Smooth muscle cell (in vitro differentiated cells): ENCODE results near the gene NNT. TPM values are rescaled to one million over a fixed set of nuclear protein-coding genes. Genes with fewer than 3 reads are reported as not detected.
"Not testable (repeated sequence)": the region's sequence is repeated elsewhere in the genome, so short reads cannot be mapped to it uniquely, and the experiment has no call there.

Experiments used
- DNase-seq: peaks from one replicate; lab custom pipeline; 2025; ENCODE audit not compliant: unreplicated experiment; lab: John Stamatoyannopoulos, UW
- H2AFZ ChIP-seq: fragments of 200-600 bp; sonication (generic); 2 replicates; pipeline ENCODE4 v1.6.0; 2016; ENCODE audit warnings: antibody characterized with exemption, low read depth, mild to moderate bottlenecking
- H3F3A ChIP-seq: fragments of 200-600 bp; sonication (generic); 2 replicates; pipeline ENCODE4 v1.6.0; 2017; ENCODE audit warnings: antibody characterized with exemption, low read depth
- H3K27ac ChIP-seq: fragments of 200-600 bp; sonication (generic); 2 replicates; pipeline ENCODE4 v1.5.1; 2016; ENCODE audit warnings: low read depth, mild to moderate bottlenecking
- H3K27me3 ChIP-seq: fragments of 200-600 bp; sonication (generic); 2 replicates; pipeline ENCODE4 v1.6.1; 2016; ENCODE audit warnings: low read depth, mild to moderate bottlenecking
- H3K36me3 ChIP-seq: fragments of 200-600 bp; sonication (generic); 2 replicates; pipeline ENCODE4 v1.5.1; 2016; ENCODE audit warnings: low read depth
- H3K4me1 ChIP-seq: fragments of 200-600 bp; sonication (generic); 2 replicates; pipeline ENCODE4 v1.5.1; 2016; ENCODE audit warnings: low read depth
- H3K4me2 ChIP-seq: fragments of 200-600 bp; sonication (generic); 2 replicates; pipeline ENCODE4 v1.6.0; 2016; ENCODE audit warnings: mild to moderate bottlenecking
- H3K4me3 ChIP-seq: fragments of 200-600 bp; sonication (generic); 2 replicates; pipeline ENCODE4 v1.5.1; 2016; ENCODE audit warnings: mild to moderate bottlenecking
- H3K79me2 ChIP-seq: fragments of 200-600 bp; sonication (generic); 2 replicates; pipeline ENCODE4 v1.6.0; 2016; ENCODE audit warnings: low read depth, mild to moderate bottlenecking
- H3K9ac ChIP-seq: fragments of 200-600 bp; sonication (generic); 2 replicates; pipeline ENCODE4 v1.6.0; 2016; ENCODE audit warnings: low read depth
- H3K9me3 ChIP-seq: fragments of 200-600 bp; sonication (generic); replicated peaks from 2 replicates; pipeline ENCODE4 v1.5.1; 2016; ENCODE audit warnings: low read depth
- H4K20me1 ChIP-seq: fragments of 200-600 bp; sonication (generic); 2 replicates; pipeline ENCODE4 v1.6.0; 2016; ENCODE audit warnings: low read depth
- WGBS: methylation state at CpG from one replicate; pipeline ENCODE4 v1.1.7; 2016; ENCODE audit warnings: low lambda C conversion rate; 5-methylcytosine and 5-hydroxymethylcytosine counted together
- polyA plus RNA-seq: library from polyadenylated mRNA; unstranded; fragments of >200 nt; fragmentation: Nextera tagmentation; extraction: Ambion mirVana; gene quantifications from 2 replicates; pipeline ENCODE4 v1.2.1, GENCODE V29; 2016
- total RNA-seq: library from RNA; depleted of rRNA; stranded (reverse); fragments of >200 nt; gene quantifications from 2 replicates; pipeline ENCODE4 v1.2.3, GENCODE V29; 2014
- TF ChIP-seq, protein P1 (sequence below): fragments of 200-600 bp; sonication (generic); IDR thresholded peaks from 2 replicates; pipeline ENCODE4 v1.5.1; 2017; ENCODE audit warnings: borderline replicate concordance, mild to moderate bottlenecking, antibody characterized with exemption; ENCODE audit not compliant: insufficient read depth, poor library complexity, severe bottlenecking

Gene NNT
- total and polyA plus RNA-seq, 2 experiments from 2014 or later: 26.8 to 49.8 TPM

DNA sequence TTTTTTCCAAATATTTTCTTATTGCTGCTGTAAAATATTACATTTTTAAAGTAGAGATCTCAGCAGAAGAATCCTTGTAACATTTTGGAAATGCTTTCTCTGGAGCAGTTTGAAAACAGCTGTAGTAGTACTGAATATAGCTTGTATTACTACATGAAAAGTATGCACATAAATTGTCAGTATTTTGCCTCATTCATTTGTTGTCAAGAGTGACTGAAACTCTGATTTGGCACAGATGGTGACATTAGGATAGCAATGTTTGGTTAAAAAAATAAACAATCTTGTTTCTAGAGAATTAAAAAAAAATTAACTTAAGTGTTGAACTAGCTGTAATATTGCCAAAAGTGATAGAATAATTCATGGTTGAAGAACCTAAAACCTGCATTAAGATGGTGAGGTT lies 90.4 kb downstream of the NNT start:
- Histone ChIP-seq H3K4me1 (no peaks in the 10 kb centered on the region), H3F3A (no peaks in the 10 kb centered on the region), H2AFZ (no peak overlapping the region), H3K4me3 (no peak overlapping the region), H3K27me3 (no peaks in the 10 kb centered on the region), H3K9me3 (no peaks in the 10 kb centered on the region), H3K4me2 (no peak overlapping the region), H4K20me1 (no peaks in the 10 kb centered on the region), H3K27ac (no peak overlapping the region), H3K79me2 (no peaks in the 10 kb centered on the region), H3K36me3 (no peaks in the 10 kb centered on the region), H3K9ac (no peak overlapping the region)
- TF ChIP-seq, protein P1, sequence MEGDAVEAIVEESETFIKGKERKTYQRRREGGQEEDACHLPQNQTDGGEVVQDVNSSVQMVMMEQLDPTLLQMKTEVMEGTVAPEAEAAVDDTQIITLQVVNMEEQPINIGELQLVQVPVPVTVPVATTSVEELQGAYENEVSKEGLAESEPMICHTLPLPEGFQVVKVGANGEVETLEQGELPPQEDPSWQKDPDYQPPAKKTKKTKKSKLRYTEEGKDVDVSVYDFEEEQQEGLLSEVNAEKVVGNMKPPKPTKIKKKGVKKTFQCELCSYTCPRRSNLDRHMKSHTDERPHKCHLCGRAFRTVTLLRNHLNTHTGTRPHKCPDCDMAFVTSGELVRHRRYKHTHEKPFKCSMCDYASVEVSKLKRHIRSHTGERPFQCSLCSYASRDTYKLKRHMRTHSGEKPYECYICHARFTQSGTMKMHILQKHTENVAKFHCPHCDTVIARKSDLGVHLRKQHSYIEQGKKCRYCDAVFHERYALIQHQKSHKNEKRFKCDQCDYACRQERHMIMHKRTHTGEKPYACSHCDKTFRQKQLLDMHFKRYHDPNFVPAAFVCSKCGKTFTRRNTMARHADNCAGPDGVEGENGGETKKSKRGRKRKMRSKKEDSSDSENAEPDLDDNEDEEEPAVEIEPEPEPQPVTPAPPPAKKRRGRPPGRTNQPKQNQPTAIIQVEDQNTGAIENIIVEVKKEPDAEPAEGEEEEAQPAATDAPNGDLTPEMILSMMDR: no peak
- no peak for DNase-seq

DNA sequence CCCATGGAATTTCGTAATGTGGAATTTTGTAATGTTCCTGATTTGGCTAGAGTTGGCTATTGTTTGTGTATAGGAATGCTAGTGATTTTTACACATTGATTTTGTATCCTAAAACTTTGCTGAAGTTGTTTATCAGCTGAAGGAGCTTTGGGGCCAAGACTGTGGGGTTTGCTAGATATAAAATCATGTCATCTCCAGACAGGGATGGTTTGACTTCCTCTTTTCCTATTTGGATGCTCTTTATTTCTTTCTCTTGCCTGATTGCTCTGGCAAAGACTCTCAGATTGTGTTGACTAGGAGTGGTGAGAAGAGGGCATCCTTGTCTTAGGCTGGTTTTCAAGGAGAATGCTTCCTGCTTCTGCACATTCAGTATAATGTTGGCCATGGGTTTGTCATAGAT lies 91.0 kb downstream of the NNT start:
- Histone ChIP-seq H3K9me3 (no peaks in the 10 kb centered on the region), H3F3A (no peaks in the 10 kb centered on the region), H3K27ac (no peak overlapping the region), H3K4me1 (no peaks in the 10 kb centered on the region), H3K4me3 (no peak overlapping the region), H3K79me2 (no peaks in the 10 kb centered on the region), H3K27me3 (no peaks in the 10 kb centered on the region), H4K20me1 (no peaks in the 10 kb centered on the region), H3K36me3 (no peaks in the 10 kb centered on the region), H3K9ac (no peak overlapping the region), H2AFZ (no peak overlapping the region), H3K4me2 (no peak overlapping the region)
- TF ChIP-seq, protein P1: no peak
- DNase-seq: no peak
- 96% methylated on average over 1 of the region's 1 CpG for WGBS

DNA sequence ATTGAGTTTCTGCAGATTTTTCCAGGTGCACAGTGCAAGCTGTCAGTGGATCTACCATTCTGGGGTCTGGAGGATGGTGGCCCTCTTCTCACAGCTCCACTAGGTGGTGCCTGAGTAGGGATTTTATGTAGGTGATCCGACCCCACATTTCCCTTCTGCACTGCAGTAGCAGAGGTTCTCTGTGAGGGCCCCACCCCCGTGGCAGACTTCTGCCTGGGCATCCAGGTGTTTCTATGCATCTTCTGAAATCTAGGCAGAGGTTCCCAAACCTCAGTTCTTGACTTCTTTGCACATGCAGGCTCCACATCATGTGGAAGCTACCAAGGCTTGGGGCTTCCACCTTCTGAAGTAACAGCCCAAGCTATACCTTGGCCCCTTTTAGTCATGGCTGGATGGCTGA lies 93.5 kb downstream of the NNT start:
- not testable (repeated sequence) for H3K9ac ChIP-seq, H3K79me2 ChIP-seq, H3K9me3 ChIP-seq, H3K4me3 ChIP-seq, H3K36me3 ChIP-seq, H3K27me3 ChIP-seq, H4K20me1 ChIP-seq, H3K4me1 ChIP-seq, H3K4me2 ChIP-seq, H3F3A ChIP-seq, DNase-seq, H2AFZ ChIP-seq, H3K27ac ChIP-seq
- WGBS: 97% methylated on average over 2 of the region's 2 CpGs

DNA sequence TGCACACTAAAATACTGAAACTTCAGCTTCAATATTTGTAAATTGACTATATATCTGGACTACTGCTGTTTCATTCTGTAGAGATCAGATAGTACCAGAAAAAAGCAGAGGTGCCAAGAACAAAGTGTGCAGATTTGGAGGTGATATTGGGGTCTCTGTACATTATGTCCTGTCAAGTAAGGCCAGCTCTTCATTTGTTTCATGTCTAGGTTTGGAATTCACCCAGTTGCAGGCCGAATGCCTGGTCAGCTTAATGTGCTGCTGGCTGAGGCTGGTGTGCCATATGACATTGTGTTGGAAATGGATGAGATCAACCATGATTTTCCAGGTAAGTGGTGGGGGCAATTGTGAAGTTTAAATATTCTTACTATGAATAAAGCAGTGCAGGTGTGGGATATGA lies 96.9 kb downstream of the NNT start:
- WGBS: 93% methylated on average over 1 of the region's 1 CpG
- H2AFZ ChIP-seq: no peak overlapping the region
- H3K4me3 ChIP-seq: no peak overlapping the region
- H3K27ac ChIP-seq: no peak overlapping the region
- H4K20me1 ChIP-seq: peaks cover 3% of the 10 kb centered on the region
- no peaks in the 10 kb centered on the region for H3K9me3 ChIP-seq
- H3K4me2 ChIP-seq: no peak overlapping the region
- DNase-seq: no peak
- peaks cover 8% of the 10 kb centered on the region for H3K36me3 ChIP-seq
- TF ChIP-seq, protein P1: no peak
- H3K27me3 ChIP-seq: no peaks in the 10 kb centered on the region
- no peaks in the 10 kb centered on the region for H3F3A ChIP-seq
- H3K4me1 ChIP-seq: no peaks in the 10 kb centered on the region
- H3K9ac ChIP-seq: no peak overlapping the region
- H3K79me2 ChIP-seq: no peaks in the 10 kb centered on the region
